ENCODE data around the gene COG3. TPM values are rescaled to one million over a fixed set of nuclear protein-coding genes. Genes with fewer than 3 reads are reported as not detected.

Gene COG3
- total RNA-seq, 1 donor from 2014 or later: 23.9 TPM

DNA sequence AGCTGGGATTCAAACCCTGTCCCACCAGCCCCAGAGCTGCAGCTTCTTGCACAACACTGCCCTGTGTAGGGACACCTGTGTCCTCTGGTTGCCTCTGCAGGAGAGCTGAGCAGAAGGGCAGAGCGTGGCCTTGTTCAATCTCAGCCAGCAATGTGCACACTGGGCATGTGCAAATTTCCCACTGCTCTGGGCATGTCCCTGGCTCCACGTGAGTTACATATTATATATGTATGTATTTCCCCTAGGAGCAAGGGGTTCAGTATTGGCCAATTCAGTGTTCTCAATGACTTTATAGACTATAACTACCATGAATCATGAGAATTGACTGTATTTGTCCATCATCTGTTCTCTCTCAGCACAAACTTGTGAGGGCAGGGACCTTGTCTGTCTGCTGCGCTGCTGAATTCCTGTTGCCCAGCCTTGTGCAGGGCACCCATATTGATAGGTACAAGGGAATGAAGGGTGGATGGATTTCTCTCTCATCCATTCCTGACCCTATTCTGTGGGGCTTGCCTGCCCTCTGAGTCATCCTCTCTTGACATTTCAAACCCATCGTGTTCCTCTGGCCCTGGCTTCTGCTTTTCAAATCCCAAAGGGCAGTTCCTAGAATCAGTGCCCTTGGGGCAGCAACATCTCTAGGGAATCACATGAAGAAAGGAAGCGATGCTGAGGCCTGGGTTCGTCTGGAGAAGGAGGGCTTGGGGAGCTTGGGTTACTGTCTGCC lies 81.1 kb downstream of the COG3 start:
- no peak for DNase-seq (ENCODE audit: low spot score)

DNA sequence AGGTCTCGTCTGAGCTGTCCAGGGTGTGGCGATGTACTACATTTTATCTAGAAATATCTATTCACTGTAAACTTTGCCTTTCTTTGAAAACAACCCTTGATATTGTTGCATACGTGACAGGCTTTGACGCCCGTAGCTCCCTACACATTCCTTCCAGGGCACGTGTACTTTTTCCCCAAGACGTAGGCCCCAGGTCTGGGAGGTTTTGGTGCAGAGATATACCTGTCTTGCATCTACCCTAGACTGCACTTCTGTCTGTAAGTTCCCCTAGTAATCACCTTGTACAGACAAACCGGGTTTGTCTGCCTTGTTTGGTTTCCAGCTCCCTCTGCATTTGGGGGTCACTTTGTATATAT lies 81.6 kb downstream of the COG3 start:
- no peak for DNase-seq (ENCODE audit: low spot score)

DNA sequence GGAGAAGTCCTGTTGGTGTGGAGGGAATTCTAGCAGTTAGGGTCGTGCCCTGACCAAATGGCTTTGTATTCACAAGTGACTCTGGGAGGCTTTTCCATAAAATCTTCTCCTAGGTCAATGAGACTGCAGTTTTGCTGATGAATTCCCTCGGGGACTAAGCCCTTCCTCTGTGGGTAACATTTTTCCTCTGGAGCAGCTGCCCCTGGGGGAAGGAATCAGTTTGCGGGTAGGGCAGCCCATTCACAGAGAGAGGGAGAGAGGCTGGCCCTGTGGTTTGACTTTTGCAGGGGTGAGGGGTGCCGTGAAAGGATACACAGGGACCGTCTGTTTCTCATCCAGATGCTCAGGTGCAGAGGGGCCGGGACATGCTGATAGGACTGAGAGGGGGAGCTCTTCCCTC lies 83.5 kb downstream of the COG3 start:
- no peak for DNase-seq (ENCODE audit: low spot score)

DNA sequence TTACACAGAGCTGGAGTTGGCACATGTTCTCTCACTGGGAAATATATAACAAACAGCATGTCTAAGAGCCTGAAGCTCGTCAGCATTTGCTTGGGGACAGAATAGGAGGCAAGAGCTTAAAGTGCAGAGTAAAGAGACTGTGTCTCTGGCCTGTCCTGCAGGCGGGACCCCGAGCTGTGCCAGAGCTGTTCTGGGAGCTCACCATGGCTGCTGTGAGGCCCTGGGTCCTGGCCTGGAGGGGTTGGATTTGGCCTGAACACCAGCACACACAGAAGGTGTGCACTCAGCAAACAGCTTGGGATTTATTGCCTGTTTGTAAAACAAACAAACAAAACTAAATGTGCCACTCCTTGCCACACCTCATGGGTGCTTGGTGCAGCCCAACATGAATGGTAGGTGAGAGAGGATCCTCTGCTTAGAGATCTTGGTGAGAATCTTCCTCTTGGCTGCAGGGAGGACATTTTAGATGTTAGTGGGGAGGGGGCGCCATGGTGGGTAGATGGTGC lies 89.9 kb downstream of the COG3 start:
- no peak for DNase-seq (ENCODE audit: low spot score)

DNA sequence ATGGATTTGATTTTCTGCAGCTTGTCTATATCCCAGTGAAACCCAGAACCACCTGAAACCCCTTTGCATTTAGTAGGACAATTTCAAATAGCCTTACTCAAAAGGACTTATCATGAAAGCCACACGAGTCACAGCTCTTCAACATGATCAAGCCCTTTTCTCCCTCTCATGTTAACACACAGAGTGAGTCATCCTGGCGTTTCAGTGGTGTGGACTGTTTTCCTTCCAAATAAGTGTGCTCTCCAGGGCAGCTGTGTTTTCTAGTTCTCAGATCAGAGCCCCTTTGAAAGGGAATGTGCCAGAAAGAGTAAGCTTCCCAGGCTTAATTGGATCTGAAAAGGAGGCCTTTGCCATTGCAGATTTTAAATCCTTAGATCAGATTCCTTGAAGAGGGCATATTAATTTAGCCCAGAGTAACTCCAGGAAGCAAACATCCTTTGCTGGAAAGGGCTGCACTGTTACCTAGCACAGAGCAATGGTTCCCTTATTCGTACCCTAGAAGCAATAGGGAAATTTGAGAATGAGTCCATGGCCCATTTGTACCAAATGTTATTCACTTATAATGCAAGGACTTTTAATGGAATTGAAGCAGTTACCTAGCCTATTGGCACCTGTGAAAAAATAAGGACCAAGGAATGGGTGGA lies 99.5 kb downstream of the COG3 start:
- DNase-seq (ENCODE audit: low spot score): no peak

DNA sequence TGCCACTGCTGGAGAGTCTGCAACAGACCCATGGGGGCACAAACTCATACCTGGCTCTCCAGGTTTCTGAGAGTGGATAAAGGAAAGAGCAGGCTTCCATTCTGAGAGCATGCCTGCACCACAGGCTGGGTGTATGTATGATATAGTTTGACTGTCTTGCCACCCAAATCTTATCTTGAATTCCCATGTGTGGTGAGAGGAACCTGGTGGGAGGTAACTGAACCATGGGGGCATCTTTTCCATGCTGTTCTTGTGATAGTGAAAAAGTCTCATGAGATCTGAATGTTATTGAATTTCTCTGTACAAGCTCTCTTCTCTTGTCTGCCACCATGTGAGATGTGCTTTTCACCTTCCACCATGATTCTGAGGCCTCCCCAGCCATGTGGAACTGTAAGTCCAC lies 100.6 kb downstream of the COG3 start:
- DNase-seq (ENCODE audit: low spot score): no peak

DNA sequence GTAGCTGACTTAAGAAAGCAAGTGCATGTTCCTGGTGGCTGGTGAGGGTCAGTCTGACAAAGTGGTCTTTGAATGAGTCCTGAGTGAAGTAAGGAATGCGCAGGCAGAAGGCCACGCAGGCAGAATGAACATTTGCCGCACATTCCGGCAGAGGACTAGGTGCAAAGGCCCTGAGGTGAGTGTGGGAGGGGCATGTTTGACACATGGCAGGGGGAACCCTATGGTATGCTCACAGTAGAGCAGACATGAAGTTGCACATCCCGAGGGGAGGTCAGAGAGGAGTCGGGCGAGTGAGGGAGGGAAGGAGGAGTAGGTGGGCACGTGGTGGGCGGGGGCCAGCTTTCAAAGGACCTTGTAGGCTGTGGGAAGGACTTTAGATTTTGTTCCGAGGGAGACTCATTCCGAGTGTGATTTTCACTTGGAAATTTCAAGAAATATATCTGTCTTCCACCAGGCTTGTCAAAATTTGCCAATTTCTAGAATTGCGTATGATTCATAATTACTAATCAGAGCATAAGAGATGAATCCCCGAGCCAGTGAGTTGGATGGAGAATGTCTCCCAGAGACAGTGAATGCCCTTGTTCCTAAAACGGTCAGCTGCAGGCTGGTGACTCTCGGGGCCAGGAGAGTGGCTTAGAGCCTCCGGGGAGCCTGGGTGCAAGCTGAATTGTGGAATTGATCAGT lies 110.5 kb downstream of the COG3 start:
- no peak for DNase-seq (ENCODE audit: low spot score)

DNA sequence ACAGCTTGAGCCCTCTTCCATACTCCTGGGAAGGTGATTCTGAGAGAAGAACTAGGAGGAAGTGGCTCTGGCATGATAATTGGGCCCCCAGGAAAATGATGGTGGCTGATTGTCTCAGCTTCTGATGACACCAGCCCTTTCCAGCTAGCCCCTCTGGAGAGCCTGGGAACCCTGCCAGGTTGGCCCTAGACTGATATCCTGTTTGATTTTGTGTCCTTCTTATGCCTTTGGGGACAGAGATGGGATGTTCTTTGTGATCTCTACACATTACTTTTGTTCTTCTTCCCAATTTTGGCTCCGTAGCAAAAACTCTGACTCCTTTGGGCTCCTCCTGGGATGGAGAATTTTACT lies 111.1 kb downstream of the COG3 start:
- DNase-seq (ENCODE audit: low spot score): no peak

DNA sequence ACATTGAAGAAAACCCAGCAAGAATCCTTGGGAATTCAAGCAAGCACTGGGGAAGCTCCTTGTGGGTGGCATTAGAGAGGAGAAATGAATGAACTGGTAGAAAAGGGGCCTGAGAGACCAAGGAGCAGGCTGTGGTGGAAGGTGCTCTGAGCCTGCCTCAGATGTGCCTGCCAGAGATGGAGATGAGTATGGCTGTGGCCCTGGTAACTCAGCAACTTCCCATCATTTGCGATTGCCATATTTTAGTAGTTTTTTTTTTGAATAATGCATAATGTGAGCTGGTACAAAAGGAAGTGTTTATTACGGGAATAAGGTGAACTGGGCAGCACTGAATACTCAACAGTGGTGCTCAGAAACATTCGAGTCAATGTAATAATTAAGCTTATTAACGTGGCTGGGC lies 111.7 kb downstream of the COG3 start:
- no peak for DNase-seq (ENCODE audit: low spot score)

DNA sequence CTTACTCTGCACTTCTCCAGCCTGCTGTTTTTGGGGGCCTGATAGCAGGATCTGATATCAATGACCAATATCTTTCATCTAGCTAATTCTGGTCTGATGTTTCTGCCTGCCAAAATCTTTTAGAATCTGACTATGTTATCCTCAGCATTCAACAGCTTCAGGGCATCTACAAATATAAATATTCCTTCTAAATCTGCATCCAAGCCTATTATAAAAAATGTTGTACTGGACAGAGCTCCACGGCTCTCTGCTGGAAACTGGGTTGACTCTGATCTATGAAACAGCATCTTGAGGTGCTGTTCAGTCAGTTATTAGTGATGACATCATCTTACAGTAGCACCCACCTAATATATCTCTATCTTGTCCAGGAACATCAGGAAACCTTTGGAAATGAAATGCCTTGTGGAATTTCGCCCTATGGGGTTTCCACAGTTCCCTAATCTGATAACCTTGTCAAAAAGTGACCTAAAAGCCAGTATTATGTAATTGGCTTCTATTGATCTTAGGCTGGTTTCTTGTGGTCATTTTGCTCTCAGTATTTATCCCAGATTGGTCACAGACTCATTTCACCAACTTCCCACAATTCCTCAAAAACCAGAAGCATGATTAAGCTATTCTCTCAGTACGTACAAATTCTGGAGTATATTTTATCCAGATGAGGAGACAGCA lies 117.8 kb downstream of the COG3 start:
- no peak for DNase-seq (ENCODE audit: low spot score)

DNA sequence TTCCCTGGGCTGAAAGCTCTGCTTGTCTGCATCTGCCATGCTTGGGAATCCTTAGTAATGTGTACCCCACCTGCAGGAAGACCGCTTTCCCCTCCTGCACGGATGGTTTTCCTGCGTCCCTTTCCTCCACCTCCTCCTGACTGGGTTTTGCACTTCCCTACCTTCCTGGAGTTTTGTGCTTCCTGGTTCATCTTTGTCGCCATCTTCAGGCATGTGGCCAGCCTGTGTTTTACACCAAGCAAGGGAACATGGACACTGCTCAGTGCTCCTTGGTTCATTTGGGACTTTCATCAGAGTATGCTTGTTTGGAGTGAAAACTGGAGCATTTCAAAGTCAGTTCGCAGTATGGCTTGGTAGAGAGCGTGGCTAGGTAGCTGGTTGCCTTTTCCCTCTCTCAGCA lies 120.1 kb downstream of the COG3 start:
- no peak for DNase-seq (ENCODE audit: low spot score)

Other genes with a start within 250 kb of the COG3 start
- gene TPT1, start 123.8 kb upstream of the COG3 start, total RNA-seq: 3,971 TPM
- gene SLC25A30, start 46.6 kb upstream of the COG3 start, total RNA-seq: 23.2 TPM
- gene ERICH6B, start 150.8 kb downstream of the COG3 start, total RNA-seq: not detected
- not detected for gene CBY2, start 237.4 kb downstream of the COG3 start, total RNA-seq

All from mucosa of gallbladder (tissue), 1 donor.